G401 (cell line): Measurements from ENCODE around the gene LMO2. TPM values are rescaled to one million over a fixed set of nuclear protein-coding genes. Genes with fewer than 3 reads are reported as not detected.
"Not testable (repeated sequence)": the region's sequence is repeated elsewhere in the genome, so short reads cannot be mapped to it uniquely, and the experiment has no call there.

ENCODE experiments used
- DNase-seq: peaks from one replicate; pipeline ENCODE4 v3.0.0-alpha.2; 2015; ENCODE audit warnings: low spot score
- in situ Hi-C: cut with HindIII; loops from 2 replicates; pipeline ENCODE4 v1.10.0; 2016; ENCODE audit warnings: low sequenced_read_pairs, mixed read lengths
- total RNA-seq: library from RNA; depleted of rRNA; stranded (reverse); fragments of >200 nt; shearing (Covaris generic); gene quantifications from 2 replicates; pipeline ENCODE4 v1.2.3, GENCODE V29; 2014; rRNA removed

The LMO2 gene
- 0.18 TPM in 1 of 2 replicates, not detected in the other for total RNA-seq

- in situ Hi-C loops, result no loop called here
- DNase-seq, result peak; percentile 59
Measured at GRCh38 chr11:33891714-33892327, at the start of gene LMO2. LMO2 (minus strand) TSS chr11:33892076; CDS start chr11:33869716, 22,360 bp downstream.

GRCh38 chr11:33940538-33940815 is 48.6 kb upstream of the LMO2 start:
- in situ Hi-C loops, result no loop called here
- DNase-seq, result no peak

- in situ Hi-C loops, result no loop called here
- DNase-seq, result no peak
Measured at GRCh38 chr11:33936725-33937604, 45.1 kb upstream of the LMO2 start.

- no peak for DNase-seq
- in situ Hi-C loops, result no loop called here
Measured at GRCh38 chr11:33935461-33936456, 43.9 kb upstream of the LMO2 start.

DNA sequence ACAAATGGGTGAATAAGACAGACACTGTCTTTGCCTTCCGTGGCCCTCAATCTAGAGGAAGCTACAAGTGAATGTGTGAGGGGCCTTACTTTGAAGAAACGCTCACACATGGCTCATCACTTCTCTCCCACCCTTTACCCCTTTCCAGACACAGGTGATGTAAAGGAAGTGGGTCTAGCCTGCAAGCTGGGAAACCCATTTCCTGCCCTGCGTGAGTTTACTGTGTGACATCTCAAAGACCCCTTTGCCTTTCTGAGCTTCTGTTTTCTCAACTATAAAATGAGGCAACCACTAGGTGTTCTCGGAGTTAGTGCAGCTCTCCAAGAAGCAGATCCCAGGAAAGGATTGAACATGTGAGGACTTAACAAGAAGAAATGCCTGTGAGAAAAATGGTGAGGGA is 43.1 kb upstream of the LMO2 start:
- in situ Hi-C loops, result no loop called here
- no peak for DNase-seq

- in situ Hi-C loops, result no loop called here
- no peak for DNase-seq
Measured at GRCh38 chr11:33934450-33934849, 42.6 kb upstream of the LMO2 start.

GRCh38 chr11:33933602-33934001 is 41.7 kb upstream of the LMO2 start:
- in situ Hi-C loops, result no loop called here
- DNase-seq, result no peak

DNA sequence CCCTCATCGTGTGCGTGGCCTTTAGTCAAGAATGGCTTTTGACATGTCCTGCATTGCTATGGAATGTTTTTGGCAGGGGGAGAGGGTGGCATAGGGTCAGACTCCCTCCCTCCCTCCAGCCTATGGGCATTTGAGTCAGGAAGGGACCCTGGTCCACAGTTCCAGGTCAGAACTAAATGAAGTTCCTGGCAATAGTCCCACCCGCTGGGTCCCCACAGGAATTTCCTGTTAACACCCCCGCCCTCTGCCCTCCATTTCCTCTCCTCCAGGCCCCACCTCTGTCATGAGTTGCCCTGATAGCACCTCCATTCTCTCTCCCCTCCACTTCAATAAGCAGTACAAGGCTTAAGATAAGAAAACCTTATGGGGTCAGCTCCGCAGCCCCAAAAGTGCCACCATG is 40.8 kb upstream of the LMO2 start:
- no peak for DNase-seq
- in situ Hi-C loops, result no loop called here

DNA sequence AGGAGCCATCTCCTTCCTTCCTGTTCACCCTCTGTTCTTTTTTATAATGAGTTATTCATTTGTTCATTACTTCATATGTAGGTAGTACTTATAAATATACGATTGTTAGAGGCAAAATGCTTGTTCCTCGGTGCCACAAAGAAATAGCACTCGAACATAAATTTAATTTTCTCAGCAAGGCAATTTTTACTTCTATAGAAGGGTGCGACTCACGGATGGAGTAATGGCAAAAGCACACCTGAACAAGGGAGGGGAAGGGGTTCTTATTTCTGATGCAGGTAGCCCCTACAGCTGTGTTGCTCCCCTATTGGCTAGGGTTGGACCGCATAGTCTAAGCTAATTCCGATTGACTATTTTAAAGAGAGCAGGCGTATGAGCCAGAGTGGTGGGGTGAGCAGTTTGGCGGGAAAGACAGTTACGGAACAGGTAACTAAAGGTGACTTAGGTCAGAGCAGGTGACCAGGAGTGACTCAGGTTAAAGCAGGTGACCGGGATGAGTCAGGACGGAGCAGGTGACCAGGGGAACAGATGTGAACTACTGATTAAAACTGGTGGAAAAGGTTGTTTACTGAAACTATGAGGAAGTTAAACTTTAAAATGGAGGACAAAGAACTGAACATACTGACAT is 40.0 kb upstream of the LMO2 start:
- DNase-seq, in situ Hi-C loops: not testable (repeated sequence)

- in situ Hi-C loops, result no loop called here
- DNase-seq, result no peak
Measured at GRCh38 chr11:33931067-33931466, 39.2 kb upstream of the LMO2 start.

- in situ Hi-C loops, result no loop called here
Measured at GRCh38 chr11:33930317-33931021, 38.6 kb upstream of the LMO2 start.

GRCh38 chr11:33928564-33928963 is 36.7 kb upstream of the LMO2 start:
- in situ Hi-C loops, result no loop called here

More at GRCh38 chr11:33930317-33931021, 38.6 kb upstream of the LMO2 start:
- DNase-seq, result no peak

DNA sequence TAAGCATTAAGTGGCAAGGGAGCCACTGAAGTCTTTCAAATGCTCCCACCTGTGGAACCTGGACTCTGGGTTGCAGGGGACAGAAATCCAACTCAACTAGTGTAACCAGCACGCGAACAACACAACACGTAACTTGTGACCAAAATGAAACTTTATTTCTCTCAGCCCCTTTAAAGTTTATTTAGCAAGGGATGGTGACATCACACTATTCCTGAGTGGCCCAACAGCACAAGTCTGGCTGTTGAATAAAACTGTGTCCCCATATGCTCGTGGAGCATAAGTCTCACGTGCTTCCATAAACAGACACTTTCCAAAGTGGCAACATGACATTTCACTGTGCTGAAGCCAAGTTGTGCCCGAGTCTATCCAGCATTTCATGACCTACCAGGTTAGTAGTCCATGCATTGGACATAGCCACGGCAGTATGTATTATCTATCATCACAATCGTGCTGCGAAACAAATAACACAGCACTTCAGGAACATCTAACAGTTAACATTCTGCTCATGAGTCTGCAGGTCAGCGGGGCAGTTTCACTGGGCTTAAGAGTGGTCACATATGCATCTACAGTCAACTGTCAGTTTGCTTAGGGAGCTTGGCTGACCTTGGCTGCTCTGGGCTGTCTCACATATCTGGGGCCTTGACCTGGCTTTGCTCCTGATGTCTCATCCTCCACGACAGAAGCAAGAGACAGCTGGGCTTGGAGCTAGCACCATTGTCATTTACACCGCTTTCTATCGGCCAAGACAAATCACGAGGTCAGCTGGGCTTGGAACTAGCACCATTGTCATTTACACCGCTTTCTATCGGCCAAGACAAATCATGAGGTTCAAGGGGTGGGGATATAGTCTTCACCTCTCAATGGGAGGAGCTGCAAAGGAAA is 35.0 kb upstream of the LMO2 start:
- in situ Hi-C loops, result no loop called here
- DNase-seq, result no peak

More at GRCh38 chr11:33928564-33928963, 36.7 kb upstream of the LMO2 start:
- DNase-seq, result no peak

- in situ Hi-C loops, result no loop called here
- no peak for DNase-seq
Measured at GRCh38 chr11:33924341-33924740, 32.5 kb upstream of the LMO2 start.

GRCh38 chr11:33923626-33924025 is 31.8 kb upstream of the LMO2 start:
- in situ Hi-C loops, result no loop called here
- no peak for DNase-seq

DNA sequence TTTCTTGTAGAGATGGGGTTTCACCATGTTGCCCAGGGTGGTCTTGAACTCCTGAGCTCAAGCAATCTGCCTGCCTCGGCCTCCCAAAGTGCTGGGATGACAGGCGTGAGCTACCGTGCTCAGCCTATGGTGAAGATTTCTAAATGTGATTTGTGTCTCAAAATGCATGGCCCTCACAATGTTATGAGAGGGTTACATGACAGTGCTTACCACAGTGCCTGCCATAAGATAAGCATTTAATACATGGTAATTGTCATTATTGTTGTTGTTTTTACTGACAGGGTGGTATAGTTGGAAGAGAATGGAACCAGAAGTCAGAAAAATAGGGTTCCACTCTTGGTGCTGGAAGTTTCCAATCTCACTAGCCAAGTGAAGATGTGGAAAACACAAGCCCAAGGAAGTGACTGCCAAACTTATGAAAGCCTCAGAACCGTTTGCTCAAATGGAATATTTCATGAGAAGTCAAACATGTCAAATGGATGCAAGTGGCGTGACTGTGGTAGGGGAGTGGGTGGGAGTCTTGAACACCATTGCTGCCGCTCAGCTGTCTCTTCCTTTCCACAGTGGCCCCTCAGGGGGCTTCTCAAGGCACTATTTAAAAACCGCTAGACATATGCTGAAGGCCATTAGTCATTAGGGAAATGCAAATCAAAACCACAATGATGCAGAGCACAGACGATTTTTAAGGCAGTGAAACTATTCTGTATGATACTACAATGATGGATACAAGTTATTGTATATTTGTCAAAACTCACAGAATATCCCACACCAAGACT is 29.1 kb upstream of the LMO2 start:
- in situ Hi-C loops, result no loop called here
- no peak for DNase-seq

- in situ Hi-C loops, result no loop called here
- DNase-seq, result no peak
Measured at GRCh38 chr11:33919645-33920044, 27.8 kb upstream of the LMO2 start.
